HG02938 (cell line): ENCODE results near the gene PLEKHM1.

Experiments
- ATAC-seq: cut with Tn5 transposase; IDR thresholded peaks from one replicate; pipeline ENCODE4 v1.9.1; 2021; ENCODE audit warnings: mild to moderate bottlenecking, moderate library complexity; ENCODE audit not compliant: unreplicated experiment

The PLEKHM1 gene

GRCh38 chr17:45428931-45429338, 61.6 kb downstream of the PLEKHM1 start:
- no peak for ATAC-seq

- no peak for ATAC-seq
Observed at GRCh38 chr17:45428050-45428617, 62.4 kb downstream of the PLEKHM1 start.

- no peak for ATAC-seq
Observed at GRCh38 chr17:45427181-45427835, 63.2 kb downstream of the PLEKHM1 start.

GRCh38 chr17:45426561-45426960, 64.0 kb downstream of the PLEKHM1 start:
- no peak for ATAC-seq

- ATAC-seq = no peak
Observed at GRCh38 chr17:45425984-45426413, 64.5 kb downstream of the PLEKHM1 start.

GRCh38 chr17:45425125-45425983, 65.2 kb downstream of the PLEKHM1 start:
- ATAC-seq = no peak

GRCh38 chr17:45424769-45425124, 65.8 kb downstream of the PLEKHM1 start:
- no peak for ATAC-seq

GRCh38 chr17:45423975-45424335, 66.6 kb downstream of the PLEKHM1 start:
- no peak for ATAC-seq

- ATAC-seq = no peak
Observed at GRCh38 chr17:45423304-45423974, 67.1 kb downstream of the PLEKHM1 start.

GRCh38 chr17:45414990-45415881, 75.3 kb downstream of the PLEKHM1 start:
- ATAC-seq = no peak

GRCh38 chr17:45413498-45413923, 77.0 kb downstream of the PLEKHM1 start:
- ATAC-seq = no peak

- ATAC-seq = no peak
Observed at GRCh38 chr17:45411348-45412105, 79.0 kb downstream of the PLEKHM1 start.

- ATAC-seq = no peak
Observed at GRCh38 chr17:45410144-45411091, 80.1 kb downstream of the PLEKHM1 start.

GRCh38 chr17:45409659-45410076, 80.9 kb downstream of the PLEKHM1 start:
- ATAC-seq = no peak

- no peak for ATAC-seq
Observed at GRCh38 chr17:45408611-45409421, 81.7 kb downstream of the PLEKHM1 start.

GRCh38 chr17:45406107-45406506, 84.4 kb downstream of the PLEKHM1 start:
- no peak for ATAC-seq

- no peak for ATAC-seq
Observed at GRCh38 chr17:45405250-45406086, 85.1 kb downstream of the PLEKHM1 start.
